ENCODE results near the gene RBM43.

RBM43 gene

GRCh38 chr2:151230627-151231140 lies 31.0 kb downstream of the RBM43 start:
- DNase-seq (ENCODE audit: low spot score) (no peak), FAIRE-seq (no peak)

DNA sequence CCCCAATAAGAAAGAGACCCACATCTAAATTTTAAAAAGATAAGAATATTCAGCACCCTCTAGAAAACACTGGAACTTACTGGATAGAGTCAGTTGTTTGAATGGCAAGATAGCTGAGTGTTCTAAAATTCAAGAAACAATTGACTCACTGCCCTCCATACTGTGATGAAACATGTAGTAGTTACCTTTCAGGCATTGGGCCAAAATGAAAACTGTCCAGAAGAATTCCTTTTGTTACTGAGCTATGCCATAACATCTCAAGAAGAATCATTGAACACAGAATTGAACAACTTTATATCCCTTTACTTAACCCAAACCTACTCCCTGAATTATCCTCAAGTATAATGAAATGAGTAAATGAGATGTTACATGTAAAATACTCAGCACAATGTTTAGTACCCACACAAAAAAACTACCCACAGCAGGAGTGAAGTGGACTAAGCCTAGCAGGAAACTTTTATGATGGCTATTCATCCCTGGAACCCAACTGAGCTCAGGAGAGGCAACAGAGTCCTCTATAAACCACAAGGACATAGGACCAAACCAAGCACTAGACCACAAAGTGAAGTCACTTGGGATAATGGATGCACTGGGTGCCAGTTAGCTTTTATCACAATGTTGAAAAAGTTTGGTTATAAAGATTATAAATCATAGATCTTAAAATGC lies 32.7 kb downstream of the RBM43 start:
- DNase-seq (ENCODE audit: low spot score): no peak
- FAIRE-seq: no peak

GRCh38 chr2:151217343-151217742 lies 44.3 kb downstream of the RBM43 start:
- FAIRE-seq (no peak), DNase-seq (ENCODE audit: low spot score) (no peak)

GRCh38 chr2:151207100-151207499 lies 54.6 kb downstream of the RBM43 start:
- FAIRE-seq (no peak), DNase-seq (ENCODE audit: low spot score) (no peak)

DNA sequence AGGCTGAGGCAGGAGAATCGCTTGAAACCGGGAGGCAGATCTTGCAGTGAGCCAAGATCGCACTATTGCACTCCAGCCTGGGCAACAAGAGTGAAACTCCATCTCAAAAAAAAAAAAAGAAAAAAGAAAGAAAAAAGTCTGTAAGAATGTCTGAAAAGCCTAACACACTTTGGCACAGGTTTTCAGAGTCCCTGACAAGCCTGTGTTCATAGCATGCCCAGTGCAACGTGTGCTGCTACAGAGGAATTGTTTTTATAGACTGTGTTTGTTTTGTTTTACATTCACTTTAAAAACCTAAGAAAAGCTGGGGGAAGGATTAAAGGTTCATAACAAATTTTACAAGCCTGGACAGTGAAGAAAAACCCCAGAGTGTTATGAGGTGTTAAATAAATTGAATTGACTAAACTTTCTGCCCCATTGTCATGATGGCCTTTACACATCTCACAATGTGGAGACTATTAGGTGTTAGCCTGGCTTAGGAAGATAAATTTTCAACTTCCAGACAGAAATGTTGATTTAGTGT lies 55.2 kb downstream of the RBM43 start:
- FAIRE-seq (no peak), DNase-seq (ENCODE audit: low spot score) (no peak)

DNA sequence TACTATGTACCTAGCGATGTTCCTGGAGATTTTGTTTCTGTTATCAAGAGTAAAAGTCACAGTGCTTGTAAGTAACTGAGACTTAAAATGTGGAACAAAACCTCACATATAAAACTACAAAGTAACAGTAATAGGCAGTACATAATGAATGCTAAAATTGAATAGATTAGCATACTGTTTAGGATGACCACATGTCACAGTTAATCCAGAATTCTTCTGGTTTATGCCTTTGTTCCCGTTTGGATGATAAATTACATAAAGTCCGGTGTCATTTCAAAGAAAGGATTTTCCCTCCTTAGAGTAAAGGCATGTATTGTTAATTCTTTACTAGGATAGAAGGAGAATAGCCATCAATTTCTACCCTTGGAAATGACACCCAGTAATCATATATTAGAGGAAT lies 56.1 kb downstream of the RBM43 start:
- DNase-seq (ENCODE audit: low spot score) (no peak), FAIRE-seq (no peak)

DNA sequence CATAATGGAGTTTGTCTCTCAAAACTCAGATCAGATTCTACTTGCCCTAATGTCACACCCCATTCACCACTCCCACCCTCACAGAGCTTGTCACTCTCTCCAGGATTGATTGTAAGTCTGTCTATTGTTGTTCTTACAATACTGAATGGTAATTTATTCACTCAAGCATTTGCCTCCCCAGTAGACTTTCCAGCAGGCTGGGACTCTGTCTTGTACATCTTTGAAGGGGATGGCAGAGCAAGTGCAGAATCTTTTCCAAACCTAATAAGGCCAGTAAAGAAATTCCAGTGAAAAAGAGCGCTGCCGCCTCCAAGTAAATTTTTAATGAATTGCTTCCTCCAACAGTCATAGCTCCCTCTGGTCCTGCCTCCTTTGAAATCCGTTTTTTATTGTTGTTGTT lies 56.9 kb downstream of the RBM43 start:
- FAIRE-seq: no peak
- DNase-seq (ENCODE audit: low spot score): no peak

DNA sequence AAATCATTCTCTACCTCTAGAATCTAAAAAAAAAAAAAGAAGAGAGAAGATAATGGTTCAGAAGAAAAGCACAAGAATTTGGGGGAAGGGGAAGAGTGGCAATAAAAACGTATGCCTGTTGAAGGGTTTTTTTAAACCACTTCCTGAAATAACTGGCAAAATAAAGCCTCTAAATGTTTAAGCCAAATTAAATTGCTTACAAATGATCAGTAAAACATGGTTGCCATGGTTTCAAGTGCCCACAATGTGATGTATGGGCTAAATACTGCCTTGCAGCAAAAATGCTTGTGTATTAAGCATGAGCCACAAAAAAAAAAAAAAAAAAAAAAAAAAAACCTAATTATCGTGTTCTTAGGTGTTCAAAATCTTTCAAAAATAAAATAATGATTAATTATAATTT lies 60.8 kb downstream of the RBM43 start:
- FAIRE-seq (no peak), DNase-seq (ENCODE audit: low spot score) (no peak)

- DNase-seq (ENCODE audit: low spot score) (no peak), FAIRE-seq (no peak)
These were observed 61.4 kb downstream of the RBM43 start for GRCh38 chr2:151200277-151200676.

GRCh38 chr2:151198645-151199044 lies 63.0 kb downstream of the RBM43 start:
- FAIRE-seq (no peak), DNase-seq (ENCODE audit: low spot score) (no peak)
